ENCODE results near the gene GIMAP1. TPM values are rescaled to one million over a fixed set of nuclear protein-coding genes. Genes with fewer than 3 reads are reported as not detected.

The GIMAP1 gene
- total RNA-seq, 1 experiment from 2014 or later = 0.10 TPM

- no peaks in the 10 kb centered on the region for H3K9me3 ChIP-seq (ENCODE audit: control insufficient read depth in 1 of 2, insufficient read depth in 1 of 2, low read depth in 1 of 2, low read length in 2 of 2)
- no peaks in the 10 kb centered on the region for H3K79me2 ChIP-seq (ENCODE audit: insufficient read depth, low read length)
- BruUV-seq (replicated peaks) = no TSS peak
- no peak overlapping the region for H3K4me3 ChIP-seq (replicated peaks in 1 of 2; ENCODE audit: low read depth in 1 of 2, low read length in 2 of 2)
- H3K4me2 ChIP-seq (ENCODE audit: low read length) = no peak overlapping the region
- no peaks in the 10 kb centered on the region for H4K20me1 ChIP-seq (ENCODE audit: insufficient read depth)
- no peaks in the 10 kb centered on the region for H3K4me1 ChIP-seq (ENCODE audit: control insufficient read depth in 1 of 2, insufficient read depth in 2 of 2, low read length in 2 of 2)
- ChIA-PET POLR2A (no interaction called here), RAD21 (ENCODE audit: low non-redundant PET in 1 of 2, low total read pairs in 2 of 2, uncharacterized antibody in 2 of 2, unreplicated experiment in 2 of 2) (no interaction called here), CTCF (no interaction called here)
- H3K27ac ChIP-seq (ENCODE audit: low read depth, low read length) = no peak overlapping the region
- TF ChIP-seq ELF1 (IDR thresholded peaks at IDR 0.05; ENCODE audit: borderline replicate concordance, low read depth) = no peak
- no peak for TF ChIP-seq TCF7L2 (IDR thresholded peaks at IDR 0.05; ENCODE audit: borderline replicate concordance, extremely low read depth, insufficient read depth, insufficient read length)
- TF ChIP-seq REST (IDR thresholded peaks at IDR 0.05; ENCODE audit: low read depth) = no peak
- no peak for TF ChIP-seq FOSL1 (IDR thresholded peaks at IDR 0.05; ENCODE audit: low read depth)
- no peak for TF ChIP-seq EZH2 (IDR thresholded peaks at IDR 0.05)
- TF ChIP-seq ATF3 (IDR thresholded peaks at IDR 0.05) = no peak
- no peak for TF ChIP-seq POLR2AphosphoS5 (IDR thresholded peaks at IDR 0.05; ENCODE audit: low read depth, low read length)
- no peak for TF ChIP-seq ZNF274 (IDR thresholded peaks at IDR 0.05; ENCODE audit: low read depth, low read length)
- TF ChIP-seq CEBPB (IDR thresholded peaks at IDR 0.05; ENCODE audit: low read depth) = no peak
- no peak for TF ChIP-seq RAD21 (IDR thresholded peaks at IDR 0.05; ENCODE audit: low read depth)
- no peak for TF ChIP-seq MAX (IDR thresholded peaks at IDR 0.05)
- no peak for TF ChIP-seq CTCF (IDR thresholded peaks at IDR 0.05 in 2 of 3, conservative IDR thresholded peaks at IDR 0.05 in 1 of 3; ENCODE audit: borderline replicate concordance in 1 of 3, insufficient read depth in 1 of 3, low read depth in 2 of 3, low read length in 2 of 3)
- no peak for TF ChIP-seq CBX3 (IDR thresholded peaks at IDR 0.05; ENCODE audit: low read depth)
- TF ChIP-seq EZH2phosphoT487 (IDR thresholded peaks at IDR 0.05; ENCODE audit: borderline replicate concordance) = no peak
- TF ChIP-seq ZFX (IDR thresholded peaks at IDR 0.05) = no peak
- no peak for TF ChIP-seq JUND (IDR thresholded peaks at IDR 0.05)
- no peak for TF ChIP-seq SP1 (IDR thresholded peaks at IDR 0.05; ENCODE audit: low read depth)
- H3K9ac ChIP-seq (ENCODE audit: low read length) = no peak overlapping the region
- no peak overlapping the region for H2AFZ ChIP-seq (ENCODE audit: low read depth, low read length, poor library complexity, severe bottlenecking)
- H3K36me3 ChIP-seq (ENCODE audit: control insufficient read depth in 1 of 2, insufficient read depth in 2 of 2, low read length in 2 of 2) = no peaks in the 10 kb centered on the region
- no peaks in the 10 kb centered on the region for H3K9me2 ChIP-seq (ENCODE audit: insufficient read depth)
- intact Hi-C loops (cut with micrococcal nuclease) = no loop called here
- peaks cover 37% of the 10 kb centered on the region for H3K27me3 ChIP-seq (ENCODE audit: insufficient read depth, low read length)
- ATAC-seq = no peak
- DNase-seq (ENCODE audit: low read depth, low spot score) = no peak
Measured at GRCh38 chr7:150748376-150748775, 32.0 kb downstream of the GIMAP1 start.

Data from HCT116 (cell line).